ENCODE data around the gene FOXD2.

Gene FOXD2

DNA sequence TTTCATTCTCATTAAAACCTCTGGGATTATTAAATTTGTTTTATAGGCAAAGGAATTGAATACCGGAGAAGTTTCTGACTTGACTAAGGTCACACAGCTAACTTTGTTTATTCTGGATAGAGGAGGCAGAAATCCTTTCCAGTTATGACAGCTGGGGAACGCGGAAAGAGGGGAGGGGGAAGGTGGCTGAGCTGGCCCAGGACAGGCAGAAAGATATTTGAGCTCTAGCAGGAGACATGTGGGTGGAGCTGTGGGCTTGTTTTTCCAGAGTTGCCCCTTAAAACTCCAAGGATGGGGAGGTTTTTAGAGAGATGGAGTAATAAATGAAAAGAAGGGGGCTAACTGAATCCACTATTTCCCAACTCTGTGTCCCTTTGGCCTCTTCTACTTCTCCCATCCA, 27.8 kb downstream of the FOXD2 start:
- DNase-seq (ENCODE audit: low read depth in 3 of 3) = no peak

DNA sequence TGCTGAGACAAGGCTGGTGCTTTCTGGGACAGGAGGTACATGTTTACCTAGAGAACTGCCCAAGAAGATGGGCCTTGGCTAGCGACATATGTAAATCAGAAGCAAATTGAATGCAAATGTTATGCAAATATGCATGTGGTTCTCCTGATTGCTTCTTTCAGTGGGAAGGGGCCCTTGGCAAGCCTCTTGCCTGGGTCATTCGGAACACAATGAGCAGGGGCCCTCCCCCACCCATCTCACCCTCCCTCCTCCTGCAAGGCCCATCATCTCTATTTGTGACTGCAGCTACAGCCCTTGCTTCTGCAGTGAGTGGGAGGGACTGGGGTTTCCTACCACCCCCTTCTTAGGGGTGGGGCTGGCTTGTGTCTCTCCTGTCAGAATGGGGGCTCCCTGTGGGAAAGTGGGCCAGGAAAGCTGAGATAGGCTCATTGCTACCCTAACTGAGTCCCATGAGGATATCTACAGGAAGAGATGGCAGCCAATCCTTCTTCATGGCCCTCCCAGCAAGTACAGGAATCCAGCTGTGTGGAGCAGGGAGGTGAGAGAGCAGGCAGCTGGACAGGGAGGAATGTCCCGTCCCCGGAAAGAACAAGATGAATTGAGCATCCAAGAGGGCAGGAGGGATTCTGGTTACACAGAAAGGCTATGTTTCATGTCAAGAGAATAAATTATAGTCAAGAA, 31.0 kb downstream of the FOXD2 start:
- no peak for DNase-seq (ENCODE audit: low read depth in 3 of 3)

- DNase-seq (ENCODE audit: low read depth in 3 of 3) = no peak
These were observed 31.5 kb downstream of the FOXD2 start for GRCh38 chr1:47469390-47469759.

DNA sequence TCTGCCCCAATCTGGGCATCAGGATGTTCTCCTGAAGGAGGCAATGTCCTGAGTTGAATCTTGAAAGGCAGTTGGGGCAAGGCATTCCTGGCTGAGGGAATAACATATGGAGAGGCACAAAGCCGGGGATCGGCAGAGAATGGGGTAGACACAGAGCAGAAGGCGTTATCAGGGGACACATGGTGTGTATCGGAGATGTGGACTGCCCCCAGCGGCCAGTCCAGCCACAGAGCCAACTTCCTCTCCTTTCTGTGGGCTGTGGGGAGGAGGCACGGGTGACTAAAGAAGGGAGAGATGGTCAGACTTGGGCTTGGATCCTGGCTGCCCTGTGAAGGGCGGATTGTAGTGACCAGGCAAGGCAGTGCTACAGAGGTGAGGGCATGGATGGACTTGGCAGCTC, 32.1 kb downstream of the FOXD2 start:
- DNase-seq (ENCODE audit: low read depth in 3 of 3) = no peak

- DNase-seq (ENCODE audit: low read depth in 3 of 3) = no peak
These were observed 33.3 kb downstream of the FOXD2 start for GRCh38 chr1:47471163-47471562.

GRCh38 chr1:47474278-47475193, 36.7 kb downstream of the FOXD2 start:
- DNase-seq (ENCODE audit: low read depth in 3 of 3) = no peak

GRCh38 chr1:47477595-47478080, 39.8 kb downstream of the FOXD2 start:
- DNase-seq (ENCODE audit: low read depth in 3 of 3) = no peak

GRCh38 chr1:47478090-47478489, 40.2 kb downstream of the FOXD2 start:
- no peak for DNase-seq (ENCODE audit: low read depth in 3 of 3)

GRCh38 chr1:47479664-47480063, 41.8 kb downstream of the FOXD2 start:
- no peak for DNase-seq (ENCODE audit: low read depth in 3 of 3)

GRCh38 chr1:47481936-47482335, 44.1 kb downstream of the FOXD2 start:
- no peak for DNase-seq (ENCODE audit: low read depth in 3 of 3)

DNA sequence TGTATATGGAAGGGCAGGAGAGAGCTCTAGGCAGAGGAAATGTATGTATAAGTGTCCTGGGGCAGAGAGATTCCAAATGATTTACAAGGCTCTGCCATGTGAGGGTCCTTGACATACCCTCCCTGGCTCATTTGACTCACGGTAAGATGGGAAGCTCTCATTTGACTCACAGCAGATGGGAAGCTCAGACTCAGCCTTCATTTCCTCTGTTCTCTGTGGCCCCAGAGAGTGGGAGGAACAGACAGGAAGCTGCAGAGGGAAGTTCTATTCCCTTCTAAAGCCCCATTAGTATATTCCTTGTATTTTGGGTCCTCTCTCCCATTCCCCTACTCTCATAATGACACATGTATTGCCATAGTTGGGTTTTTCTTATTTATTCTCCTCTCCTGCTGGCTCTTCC, 44.9 kb downstream of the FOXD2 start:
- DNase-seq (ENCODE audit: low read depth in 3 of 3) = no peak

DNA sequence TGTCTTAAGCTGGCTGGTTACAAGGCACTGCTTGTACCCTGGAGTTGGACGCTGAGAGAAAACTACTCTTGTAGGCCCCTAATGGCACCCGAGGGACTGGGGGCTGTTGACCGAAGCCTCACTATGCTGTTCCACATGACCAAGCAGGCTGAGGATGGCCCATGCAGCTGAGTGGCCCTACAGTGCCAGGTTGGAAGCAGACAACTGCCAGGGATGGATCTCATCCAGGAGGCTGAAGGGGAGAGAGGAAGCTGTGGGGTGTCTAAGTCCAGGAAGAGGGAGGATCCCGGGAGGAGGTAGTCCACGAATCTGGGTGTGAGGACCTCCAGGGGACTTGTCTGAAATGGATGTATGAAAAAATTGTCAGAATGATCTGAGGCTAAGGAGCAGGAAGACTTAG, 45.8 kb downstream of the FOXD2 start:
- no peak for DNase-seq (ENCODE audit: low read depth in 3 of 3)

DNA sequence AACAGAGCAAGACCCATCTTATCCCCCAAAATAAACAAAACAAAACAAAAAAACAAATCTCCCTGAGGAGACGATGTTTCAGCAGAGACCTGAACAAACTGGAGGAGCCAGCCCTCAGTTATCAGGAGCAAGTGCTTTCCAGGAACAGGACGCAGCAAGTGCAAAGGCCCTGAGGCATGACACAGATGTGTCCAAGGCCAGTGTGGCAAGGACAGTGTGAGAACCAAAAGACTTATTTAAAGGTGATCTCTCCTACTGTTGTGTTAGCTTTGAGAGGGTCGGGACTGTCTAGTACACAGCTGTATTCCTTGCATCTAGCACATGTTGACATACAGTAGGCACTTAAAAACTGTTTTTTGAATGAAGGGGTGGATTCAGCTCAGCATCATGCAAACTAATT, 48.0 kb downstream of the FOXD2 start:
- no peak for DNase-seq (ENCODE audit: low read depth in 3 of 3)

GRCh38 chr1:47487332-47487731, 49.5 kb downstream of the FOXD2 start:
- DNase-seq (ENCODE audit: low read depth in 3 of 3) = no peak

GRCh38 chr1:47487850-47488450, 50.1 kb downstream of the FOXD2 start:
- no peak for DNase-seq (ENCODE audit: low read depth in 3 of 3)
